A172 (cell line): Measurements from ENCODE around the gene RASA4B. TPM values are rescaled to one million over a fixed set of nuclear protein-coding genes. Genes with fewer than 3 reads are reported as not detected.
"Not testable (repeated sequence)": the region's sequence is repeated elsewhere in the genome, so short reads cannot be mapped to it uniquely, and the experiment has no call there.

ENCODE experiments used
- DNase-seq: peaks from one replicate; pipeline ENCODE4 v3.0.0-alpha.2; 2015; ENCODE audit warnings: low spot score
- total RNA-seq: library from RNA; depleted of rRNA; stranded (reverse); fragments of >200 nt; shearing (Covaris generic); gene quantifications from 2 replicates; pipeline ENCODE4 v1.2.3, GENCODE V29; 2014; rRNA removed

Gene RASA4B
- total RNA-seq = 0.07 and 3.9 TPM in 2 replicates

- not testable (repeated sequence) for DNase-seq
Observed at GRCh38 chr7:102517550-102518147, at the start of gene RASA4B. Gene RASA4B, minus strand, starts transcription at chr7:102517777. Its CDS starts 67 bp downstream, at chr7:102517710.

- not testable (repeated sequence) for DNase-seq
Observed at GRCh38 chr7:102550808-102551422, 33.3 kb upstream of the RASA4B start, which contains the start of gene SPDYE2. Gene SPDYE2, plus strand, starts transcription at chr7:102551226. Its CDS starts 2,030 bp downstream, at chr7:102553256.

GRCh38 chr7:102546353-102546752, 28.8 kb upstream of the RASA4B start:
- DNase-seq = not testable (repeated sequence)

GRCh38 chr7:102545288-102545687, 27.7 kb upstream of the RASA4B start:
- DNase-seq = not testable (repeated sequence)

GRCh38 chr7:102544372-102544771, 26.8 kb upstream of the RASA4B start:
- not testable (repeated sequence) for DNase-seq

- DNase-seq = not testable (repeated sequence)
Observed at GRCh38 chr7:102543596-102543995, 26.0 kb upstream of the RASA4B start, which contains the start of gene UPK3BL2. Gene UPK3BL2, minus strand, starts transcription at chr7:102543696. Its CDS starts 60 bp downstream, at chr7:102543636.

- not testable (repeated sequence) for DNase-seq
Observed at GRCh38 chr7:102542771-102543170, 25.2 kb upstream of the RASA4B start.

GRCh38 chr7:102542083-102542482, 24.5 kb upstream of the RASA4B start:
- not testable (repeated sequence) for DNase-seq

GRCh38 chr7:102540604-102541003, 23.0 kb upstream of the RASA4B start:
- DNase-seq = not testable (repeated sequence)

GRCh38 chr7:102535062-102535615, 17.6 kb upstream of the RASA4B start:
- not testable (repeated sequence) for DNase-seq

- DNase-seq = not testable (repeated sequence)
Observed at GRCh38 chr7:102532127-102532526, 14.6 kb upstream of the RASA4B start.

- DNase-seq = not testable (repeated sequence)
Observed at GRCh38 chr7:102531583-102531982, 14.0 kb upstream of the RASA4B start.

GRCh38 chr7:102527822-102528793, 10.5 kb upstream of the RASA4B start:
- not testable (repeated sequence) for DNase-seq

GRCh38 chr7:102527182-102527581, 9.6 kb upstream of the RASA4B start:
- not testable (repeated sequence) for DNase-seq

- DNase-seq = not testable (repeated sequence)
Observed at GRCh38 chr7:102524803-102525202, 7.2 kb upstream of the RASA4B start.

GRCh38 chr7:102520797-102521196, 3.2 kb upstream of the RASA4B start:
- DNase-seq = not testable (repeated sequence)

GRCh38 chr7:102516951-102517350, 626 bp downstream of the RASA4B start:
- not testable (repeated sequence) for DNase-seq

GRCh38 chr7:102515889-102516288, 1.7 kb downstream of the RASA4B start:
- not testable (repeated sequence) for DNase-seq

GRCh38 chr7:102514881-102515721, 2.5 kb downstream of the RASA4B start:
- not testable (repeated sequence) for DNase-seq

- DNase-seq = peak; percentile 56
Observed at GRCh38 chr7:102512642-102513221, 4.8 kb downstream of the RASA4B start.
